ENCODE data around the gene COBL.

The COBL gene

DNA sequence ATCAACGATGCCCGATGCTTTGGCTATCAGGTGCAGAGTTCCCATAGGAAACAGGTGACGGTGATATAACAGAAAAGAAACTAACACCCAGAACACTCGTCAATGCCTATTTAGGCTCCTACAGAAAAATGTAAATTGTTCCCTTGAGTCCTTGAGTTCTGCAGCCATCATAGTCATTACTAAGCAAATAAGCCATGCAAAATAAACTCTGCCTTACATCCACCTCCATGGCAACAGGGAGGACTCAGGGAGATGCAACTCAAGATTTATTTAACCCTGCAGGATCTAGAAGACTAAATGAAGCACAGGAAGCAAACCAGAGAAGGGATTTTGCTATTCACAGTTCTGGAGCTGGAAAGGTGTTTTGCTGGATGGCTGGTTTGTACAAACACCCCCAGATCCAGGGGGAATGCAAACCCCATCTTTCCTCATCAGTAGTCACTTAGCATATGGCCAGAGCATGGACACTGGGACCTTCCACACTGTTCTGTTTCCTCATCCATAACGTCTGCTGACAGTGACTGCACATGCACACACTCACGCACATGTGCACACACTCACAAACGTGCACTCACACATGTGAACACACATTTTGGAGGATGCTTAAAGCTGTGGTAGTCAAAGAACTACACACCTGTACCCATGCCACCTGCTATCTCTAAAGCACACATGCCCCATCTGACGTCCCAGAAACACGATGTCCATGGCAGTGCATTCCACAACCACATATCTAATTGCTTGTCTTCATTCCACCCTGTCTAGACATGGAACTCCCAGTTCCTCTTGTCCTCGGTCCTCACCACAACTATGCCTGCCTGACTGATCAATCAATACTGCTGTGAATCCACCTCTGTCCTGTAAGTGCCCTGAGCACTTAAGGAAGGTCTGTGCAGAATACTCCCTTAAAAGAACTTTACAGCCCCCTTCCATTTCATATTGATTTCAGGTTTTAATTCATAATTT lies 178.2 kb downstream of the COBL start:
- TF ChIP-seq, protein P1, sequence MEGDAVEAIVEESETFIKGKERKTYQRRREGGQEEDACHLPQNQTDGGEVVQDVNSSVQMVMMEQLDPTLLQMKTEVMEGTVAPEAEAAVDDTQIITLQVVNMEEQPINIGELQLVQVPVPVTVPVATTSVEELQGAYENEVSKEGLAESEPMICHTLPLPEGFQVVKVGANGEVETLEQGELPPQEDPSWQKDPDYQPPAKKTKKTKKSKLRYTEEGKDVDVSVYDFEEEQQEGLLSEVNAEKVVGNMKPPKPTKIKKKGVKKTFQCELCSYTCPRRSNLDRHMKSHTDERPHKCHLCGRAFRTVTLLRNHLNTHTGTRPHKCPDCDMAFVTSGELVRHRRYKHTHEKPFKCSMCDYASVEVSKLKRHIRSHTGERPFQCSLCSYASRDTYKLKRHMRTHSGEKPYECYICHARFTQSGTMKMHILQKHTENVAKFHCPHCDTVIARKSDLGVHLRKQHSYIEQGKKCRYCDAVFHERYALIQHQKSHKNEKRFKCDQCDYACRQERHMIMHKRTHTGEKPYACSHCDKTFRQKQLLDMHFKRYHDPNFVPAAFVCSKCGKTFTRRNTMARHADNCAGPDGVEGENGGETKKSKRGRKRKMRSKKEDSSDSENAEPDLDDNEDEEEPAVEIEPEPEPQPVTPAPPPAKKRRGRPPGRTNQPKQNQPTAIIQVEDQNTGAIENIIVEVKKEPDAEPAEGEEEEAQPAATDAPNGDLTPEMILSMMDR (conservative IDR thresholded peaks at IDR 0.05; ENCODE audit: low read depth, low read length), result no peak
- no peak for DNase-seq (ENCODE audit: low read depth)
- H3K4me3 ChIP-seq (ENCODE audit: low read depth, low read length), result no peak overlapping the region

DNA sequence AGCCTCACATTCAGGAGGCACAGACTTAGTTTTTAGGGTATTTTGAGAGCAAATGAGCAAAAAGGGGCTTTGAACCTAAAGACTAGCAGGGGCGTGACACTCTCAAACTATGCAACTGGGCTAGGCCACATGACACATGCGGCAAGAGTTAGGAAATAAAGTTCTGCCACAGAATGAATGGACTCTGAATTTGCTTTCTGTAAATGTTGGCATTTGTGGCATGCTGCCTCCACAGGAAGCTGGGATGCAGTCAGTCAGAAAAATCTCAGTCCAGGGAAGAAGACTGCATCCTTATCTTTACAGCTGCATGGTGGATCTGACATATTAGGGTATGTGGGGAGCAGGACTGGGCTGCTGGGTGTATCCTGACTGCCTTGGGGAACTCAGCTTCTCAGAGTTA lies 181.0 kb downstream of the COBL start:
- TF ChIP-seq, protein P1 (conservative IDR thresholded peaks at IDR 0.05; ENCODE audit: low read depth, low read length), result no peak
- DNase-seq (ENCODE audit: low read depth), result no peak
- H3K4me3 ChIP-seq (ENCODE audit: low read depth, low read length), result no peak overlapping the region

DNA sequence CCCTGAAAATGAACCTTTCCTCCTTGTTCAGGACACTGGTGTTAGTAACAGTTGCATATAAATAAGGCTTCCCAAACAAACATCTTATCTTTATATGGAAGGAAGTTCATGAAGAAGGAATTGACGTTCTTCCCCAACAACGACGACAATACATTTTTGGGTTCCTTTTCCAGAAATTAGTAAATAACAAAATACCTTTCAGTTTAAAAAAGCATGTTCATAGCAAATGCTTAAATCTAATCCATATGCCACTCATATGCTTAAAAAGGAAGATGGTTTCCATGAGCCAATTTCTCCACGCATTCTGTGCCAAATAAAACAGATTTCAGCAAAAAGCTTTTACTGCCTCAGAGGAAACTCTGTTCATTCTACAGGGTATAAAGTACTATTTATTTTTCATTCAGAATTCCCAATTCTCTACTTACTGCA lies 182.6 kb downstream of the COBL start:
- no peak for DNase-seq (ENCODE audit: low read depth)
- TF ChIP-seq, protein P1 (conservative IDR thresholded peaks at IDR 0.05; ENCODE audit: low read depth, low read length), result no peak
- no peak overlapping the region for H3K4me3 ChIP-seq (ENCODE audit: low read depth, low read length)

DNA sequence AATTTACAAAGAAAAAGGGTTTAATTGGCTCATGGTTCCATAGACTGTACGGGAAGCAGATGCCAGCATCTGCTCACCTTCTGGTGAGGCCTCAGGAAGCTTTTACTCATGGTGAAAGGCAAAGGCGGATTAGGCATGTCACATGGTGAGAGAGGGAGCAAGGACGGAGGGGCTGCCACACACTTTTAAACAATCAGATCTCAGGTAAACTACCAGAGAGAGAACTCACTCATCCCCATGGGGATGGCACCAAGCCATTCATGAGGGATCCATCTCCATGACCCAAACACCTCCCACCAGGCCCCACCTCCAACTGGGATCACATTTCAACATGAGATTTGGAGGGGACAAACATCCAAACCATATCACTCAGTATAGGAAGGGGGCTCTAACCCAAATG lies 183.9 kb downstream of the COBL start:
- no peak for DNase-seq (ENCODE audit: low read depth)
- TF ChIP-seq, protein P1 (conservative IDR thresholded peaks at IDR 0.05; ENCODE audit: low read depth, low read length), result no peak
- no peak overlapping the region for H3K4me3 ChIP-seq (ENCODE audit: low read depth, low read length)

DNA sequence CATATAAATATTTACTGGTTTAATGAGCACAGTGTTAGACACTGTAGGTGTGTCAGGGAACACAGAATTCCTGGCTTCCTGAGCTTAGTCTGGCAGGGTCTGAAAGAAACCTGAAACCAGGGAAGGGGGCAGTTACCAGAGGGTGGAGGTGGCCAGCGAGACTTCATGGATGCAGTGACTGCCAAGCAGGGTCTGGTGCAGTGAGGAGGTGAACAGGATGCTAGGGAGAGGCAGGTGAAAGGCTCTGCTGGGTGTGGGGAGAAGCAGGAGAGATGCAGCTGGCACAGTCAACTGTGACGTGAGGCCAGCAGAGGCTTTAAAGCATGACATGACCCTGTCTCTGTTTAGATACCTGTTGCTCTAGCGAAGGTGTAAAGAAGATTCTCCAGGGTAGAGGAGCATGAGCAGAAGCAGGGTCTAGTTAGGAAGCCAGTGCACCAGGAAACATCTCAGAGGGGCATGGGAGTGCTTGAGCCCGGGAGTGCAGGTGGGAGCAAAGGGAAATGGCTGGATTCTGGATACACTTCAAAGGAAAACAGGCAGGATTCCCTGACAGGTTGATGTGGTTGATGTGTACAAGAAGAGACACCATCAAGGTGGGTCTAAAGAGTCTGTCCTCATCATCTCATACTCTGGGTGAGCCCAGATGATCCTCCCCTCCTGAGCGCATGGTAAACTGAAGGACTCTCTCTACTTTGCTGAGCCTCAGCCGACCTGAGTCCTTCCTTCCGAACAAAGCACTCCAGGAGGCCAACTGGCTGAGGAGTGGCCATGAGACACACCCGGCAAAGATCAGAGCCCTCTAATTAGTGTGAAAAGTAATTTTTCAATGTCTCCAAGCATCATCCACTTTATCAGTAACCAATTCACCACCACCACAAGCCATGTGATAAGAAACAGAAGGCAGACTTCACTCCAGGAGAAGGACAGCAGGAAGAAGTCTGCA lies 186.8 kb downstream of the COBL start:
- no peak for DNase-seq (ENCODE audit: low read depth)
- TF ChIP-seq, protein P1 (conservative IDR thresholded peaks at IDR 0.05; ENCODE audit: low read depth, low read length), result no peak
- H3K4me3 ChIP-seq (ENCODE audit: low read depth, low read length), result no peak overlapping the region

DNA sequence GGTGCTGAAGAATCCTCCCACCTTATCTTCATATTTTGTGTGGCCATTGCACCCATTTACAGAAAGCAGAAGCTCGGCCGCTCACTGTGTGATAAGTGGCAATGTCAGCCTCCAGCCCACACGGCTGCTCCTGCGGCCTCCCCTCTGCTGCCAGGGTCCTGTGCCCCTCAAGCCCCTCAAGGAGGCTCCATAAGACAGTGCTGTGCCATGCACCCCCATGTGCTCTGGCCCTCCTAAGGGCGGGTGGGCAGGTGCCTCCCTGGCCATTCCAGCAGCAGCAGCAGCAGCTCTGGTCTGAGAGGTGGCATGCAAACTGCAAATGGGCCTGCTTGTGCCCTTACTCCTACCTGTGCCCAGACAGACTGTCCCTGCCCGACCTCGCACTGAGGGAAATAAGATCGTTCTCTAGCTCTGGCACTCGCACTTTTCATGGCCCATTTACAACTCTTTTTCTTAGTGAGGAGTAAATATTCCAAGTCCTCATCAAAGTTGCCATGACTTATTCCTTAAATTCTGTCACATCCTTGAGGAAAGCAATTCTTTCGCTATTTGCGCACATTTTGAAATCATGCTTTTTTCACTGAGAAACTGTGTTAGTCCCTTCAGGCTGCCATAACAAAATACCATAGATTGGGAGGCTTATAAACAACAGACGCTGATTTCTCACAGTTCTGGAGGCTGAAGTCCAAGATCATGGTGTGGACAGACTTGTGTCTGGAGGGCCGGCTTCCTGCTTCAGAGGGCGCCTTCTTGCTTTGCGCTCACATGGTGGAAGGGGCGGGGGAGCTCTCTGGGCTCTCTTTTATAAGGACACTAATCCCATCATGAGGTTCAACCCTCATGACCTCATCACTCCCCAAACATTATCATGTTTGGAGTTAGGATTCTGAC lies 187.8 kb downstream of the COBL start:
- no peak overlapping the region for H3K4me3 ChIP-seq (ENCODE audit: low read depth, low read length)
- TF ChIP-seq, protein P1 (conservative IDR thresholded peaks at IDR 0.05; ENCODE audit: low read depth, low read length), result no peak
- DNase-seq (ENCODE audit: low read depth), result no peak

Data from choroid plexus epithelial cell (primary cell).